ENCODE data around the gene NDUFA3. TPM values are rescaled to one million over a fixed set of nuclear protein-coding genes. Genes with fewer than 3 reads are reported as not detected.
"Not testable (repeated sequence)": the region's sequence is repeated elsewhere in the genome, so short reads cannot be mapped to it uniquely, and the experiment has no call there.

The NDUFA3 gene
- total RNA-seq, 5 donors from 2014 or later (not counting 1 experiment from before 2014, with no cell fraction given), result 77.4 to 137 (median 123) TPM

- Histone ChIP-seq H3K27ac (ENCODE audit: low read length) (peak overlapping the region; percentile 4), H3K4me1 (ENCODE audit: control insufficient read depth in 1 of 2, extremely low read depth in 1 of 2, insufficient read depth in 2 of 2, low read length in 2 of 2) (peaks cover 2 to 21% of the 10 kb centered on the region in 2 experiments), H3K36me3 (ENCODE audit: control insufficient read depth in 2 of 2, extremely low read depth in 1 of 2, insufficient read depth in 1 of 2, low read length in 1 of 2) (no peaks in the 10 kb centered on the region), H3K9me3 (no peaks in the 10 kb centered on the region), H3K4me3 (ENCODE audit: control insufficient read depth in 1 of 2, extremely low read depth in 1 of 2, low read length in 1 of 2) (no peak overlapping the region), H3K27me3 (replicated peaks in 1 of 2; ENCODE audit: control insufficient read depth in 2 of 2, extremely low read depth in 1 of 2, insufficient read depth in 2 of 2, low read length in 1 of 2) (peaks cover 3 to 28% of the 10 kb centered on the region in 2 experiments)
- H3K36me3 Mint-ChIP-seq, result no peaks in the 10 kb centered on the region
- H3K4me1 Mint-ChIP-seq, result peaks cover 14 to 18% (median 17%) of the 10 kb centered on the region in 3 donors
- WGBS (ENCODE audit: insufficient coverage), result 21% methylated on average over 13 of the region's 14 CpGs
- peak overlapping the region; percentile 73 to 79 for H3K27ac Mint-ChIP-seq
- H3K27me3 Mint-ChIP-seq, result peaks cover 10 to 15% of the 10 kb centered on the region in 2 donors
- peak overlapping the region; percentile 42 to 79 (median 71) for H3K4me3 Mint-ChIP-seq
- DNase-seq, result peak in 4 of 35 experiments; percentile 9 to 50 (median 15)
- no peaks in the 10 kb centered on the region for H3K9me3 Mint-ChIP-seq
- POLR2A ChIA-PET, result no interaction called here
- peak in 3 of 4 experiments; percentile 61 to 68 (median 62) for ATAC-seq (replicated peaks in 1 of 4)
- CTCF ChIA-PET, result interaction anchor here (0.6 to 1.0 kb wide), 4 partner anchors 38 to 226 kb away, joined by 3 to 4 read pairs (median 4); partner anchors contain the start of gene LILRB3 (in 1 of the 2)
Measured at GRCh38 chr19:54096617-54097106, 6.0 kb upstream of the NDUFA3 start.

- Mint-ChIP-seq H3K4me1 (peaks cover 27 to 32% (median 30%) of the 10 kb centered on the region in 3 donors), H3K27ac (no peak overlapping the region), H3K36me3 (peaks cover 4% of the 10 kb centered on the region), H3K9me3 (no peaks in the 10 kb centered on the region), H3K4me3 (no peak overlapping the region), H3K27me3 (peaks cover 2 to 7% of the 10 kb centered on the region in 2 donors)
- ChIA-PET CTCF (no interaction called here), POLR2A (no interaction called here)
- 84% methylated on average over 8 of the region's 12 CpGs for WGBS (ENCODE audit: insufficient coverage)
- Histone ChIP-seq H3K9me3 (no peaks in the 10 kb centered on the region), H3K27ac (ENCODE audit: low read length) (no peak overlapping the region), H3K4me3 (ENCODE audit: control insufficient read depth in 1 of 2, extremely low read depth in 1 of 2, low read length in 1 of 2) (no peak overlapping the region), H3K4me1 (ENCODE audit: control insufficient read depth in 1 of 2, extremely low read depth in 1 of 2, insufficient read depth in 2 of 2, low read length in 2 of 2) (peaks cover 6 to 39% of the 10 kb centered on the region in 2 experiments), H3K27me3 (replicated peaks in 1 of 2; ENCODE audit: control insufficient read depth in 2 of 2, extremely low read depth in 1 of 2, insufficient read depth in 2 of 2, low read length in 1 of 2) (peaks cover 3 to 23% of the 10 kb centered on the region in 2 experiments), H3K36me3 (ENCODE audit: control insufficient read depth in 2 of 2, extremely low read depth in 1 of 2, insufficient read depth in 1 of 2, low read length in 1 of 2) (no peaks in the 10 kb centered on the region)
- no peak for ATAC-seq (replicated peaks in 1 of 4)
- DNase-seq, result no peak
Measured at GRCh38 chr19:54099190-54099902, 3.3 kb upstream of the NDUFA3 start.

GRCh38 chr19:54099903-54100255 is 2.8 kb upstream of the NDUFA3 start:
- H3K27ac Mint-ChIP-seq; POLR2A ChIA-PET; H3K36me3 Mint-ChIP-seq; H3K27me3 Mint-ChIP-seq; H3K9me3 Mint-ChIP-seq; CTCF ChIA-PET; H3K27ac ChIP-seq (ENCODE audit: low read length); H3K9me3 ChIP-seq; ATAC-seq (replicated peaks in 1 of 4); H3K36me3 ChIP-seq (ENCODE audit: control insufficient read depth in 2 of 2, extremely low read depth in 1 of 2, insufficient read depth in 1 of 2, low read length in 1 of 2); DNase-seq; H3K4me3 Mint-ChIP-seq; H3K4me3 ChIP-seq (ENCODE audit: control insufficient read depth in 1 of 2, extremely low read depth in 1 of 2, low read length in 1 of 2): not testable (repeated sequence)
- Histone ChIP-seq H3K4me1 (ENCODE audit: control insufficient read depth in 1 of 2, extremely low read depth in 1 of 2, insufficient read depth in 2 of 2, low read length in 2 of 2) (peaks cover 6 to 39% of the 10 kb centered on the region in 2 experiments), H3K27me3 (replicated peaks in 1 of 2; ENCODE audit: control insufficient read depth in 2 of 2, extremely low read depth in 1 of 2, insufficient read depth in 2 of 2, low read length in 1 of 2) (peaks cover 1 to 18% of the 10 kb centered on the region in 2 experiments)
- peaks cover 25 to 32% (median 30%) of the 10 kb centered on the region in 3 donors for H3K4me1 Mint-ChIP-seq
- WGBS (ENCODE audit: insufficient coverage), result 88% methylated on average over 9 of the region's 9 CpGs

- ChIA-PET CTCF (no interaction called here), POLR2A (interaction anchor here in 1 of 2 donors (0.5 kb wide), 1 partner anchor 50 kb away, joined by 5 read pairs; no protein-coding TSS in a partner anchor)
- peak in 1 of 35 experiments; percentile 33 for DNase-seq
- peaks cover 7% of the 10 kb centered on the region for H3K36me3 Mint-ChIP-seq
- Histone ChIP-seq H3K9me3 (no peaks in the 10 kb centered on the region), H3K36me3 (ENCODE audit: control insufficient read depth in 2 of 2, extremely low read depth in 1 of 2, insufficient read depth in 1 of 2, low read length in 1 of 2) (peaks cover 0 to 1% of the 10 kb centered on the region in 2 donors), H3K4me1 (ENCODE audit: control insufficient read depth in 1 of 2, extremely low read depth in 1 of 2, insufficient read depth in 2 of 2, low read length in 2 of 2) (peaks cover 6 to 35% of the 10 kb centered on the region in 2 experiments), H3K4me3 (ENCODE audit: control insufficient read depth in 1 of 2, extremely low read depth in 1 of 2, low read length in 1 of 2) (no peak within 1 kb of the TSS), H3K27ac (ENCODE audit: low read length) (no peak within 1 kb of the TSS), H3K27me3 (replicated peaks in 1 of 2; ENCODE audit: control insufficient read depth in 2 of 2, extremely low read depth in 1 of 2, insufficient read depth in 2 of 2, low read length in 1 of 2) (peaks cover 0 to 11% of the 10 kb centered on the region in 2 experiments)
- H3K4me3 Mint-ChIP-seq, result peak within 1 kb of the TSS in 2 of 3 donors; percentile 22 to 44
- no peaks in the 10 kb centered on the region for H3K9me3 Mint-ChIP-seq
- H3K4me1 Mint-ChIP-seq, result peaks cover 24 to 36% (median 33%) of the 10 kb centered on the region in 3 donors
- H3K27me3 Mint-ChIP-seq, result peaks cover 0 to 3% of the 10 kb centered on the region in 2 donors
- H3K27ac Mint-ChIP-seq, result peak within 1 kb of the TSS; percentile 29 to 41
- ATAC-seq (replicated peaks in 1 of 4), result no peak
- 67% methylated on average over 1 of the region's 5 CpGs for WGBS (ENCODE audit: insufficient coverage)
Measured at GRCh38 chr19:54100561-54100960, 2.1 kb upstream of the NDUFA3 start, which contains the start of gene OSCAR. Gene OSCAR (minus strand): TSS chr19:54100803. CDS start chr19:54100792, 11 bp downstream.

- H3K27me3 Mint-ChIP-seq, result no peaks in the 10 kb centered on the region
- H3K36me3 ChIP-seq (ENCODE audit: control insufficient read depth in 2 of 2, extremely low read depth in 1 of 2, insufficient read depth in 1 of 2, low read length in 1 of 2), result peaks cover 6 to 36% of the 10 kb centered on the region in 2 donors
- no peak overlapping the region for H3K27ac Mint-ChIP-seq
- H3K9me3 ChIP-seq, result no peaks in the 10 kb centered on the region
- H3K4me1 Mint-ChIP-seq, result peaks cover 23 to 35% (median 34%) of the 10 kb centered on the region in 3 donors
- DNase-seq (no peak), ATAC-seq (replicated peaks in 1 of 4) (no peak)
- WGBS (ENCODE audit: insufficient coverage), result 95% methylated on average over 7 of the region's 11 CpGs
- H3K9me3 Mint-ChIP-seq, result no peaks in the 10 kb centered on the region
- ChIA-PET CTCF (no interaction called here), POLR2A (interaction anchor here in 1 of 2 donors (0.7 kb wide), 1 partner anchor 89 kb away, joined by 11 read pairs; no protein-coding TSS in a partner anchor)
- peak overlapping the region in 2 of 3 donors; percentile 17 to 99 for H3K4me3 Mint-ChIP-seq
- H3K27ac ChIP-seq (ENCODE audit: low read length), result no peak overlapping the region
- no peaks in the 10 kb centered on the region for H3K27me3 ChIP-seq (replicated peaks in 1 of 2; ENCODE audit: control insufficient read depth in 2 of 2, extremely low read depth in 1 of 2, insufficient read depth in 2 of 2, low read length in 1 of 2)
- H3K36me3 Mint-ChIP-seq, result peaks cover 17% of the 10 kb centered on the region
- H3K4me1 ChIP-seq (ENCODE audit: control insufficient read depth in 1 of 2, extremely low read depth in 1 of 2, insufficient read depth in 2 of 2, low read length in 2 of 2), result peaks cover 4 to 23% of the 10 kb centered on the region in 2 experiments
- no peak overlapping the region for H3K4me3 ChIP-seq (ENCODE audit: control insufficient read depth in 1 of 2, extremely low read depth in 1 of 2, low read length in 1 of 2)
Measured at GRCh38 chr19:54104998-54105715, 2.5 kb downstream of the NDUFA3 start.

- POLR2A ChIA-PET, result interaction anchor here in 1 of 2 donors (0.7 kb wide), 1 partner anchor 88 kb away, joined by 11 read pairs; no protein-coding TSS in a partner anchor
- Mint-ChIP-seq H3K9me3 (no peaks in the 10 kb centered on the region), H3K4me3 (peak overlapping the region in 1 of 3 donors; percentile 18), H3K27ac (no peak overlapping the region), H3K36me3 (peaks cover 21% of the 10 kb centered on the region), H3K27me3 (no peaks in the 10 kb centered on the region), H3K4me1 (peaks cover 25 to 37% (median 35%) of the 10 kb centered on the region in 3 donors)
- Histone ChIP-seq H3K27me3 (replicated peaks in 1 of 2; ENCODE audit: control insufficient read depth in 2 of 2, extremely low read depth in 1 of 2, insufficient read depth in 2 of 2, low read length in 1 of 2) (no peaks in the 10 kb centered on the region), H3K4me3 (ENCODE audit: control insufficient read depth in 1 of 2, extremely low read depth in 1 of 2, low read length in 1 of 2) (no peak overlapping the region), H3K4me1 (ENCODE audit: control insufficient read depth in 1 of 2, extremely low read depth in 1 of 2, insufficient read depth in 2 of 2, low read length in 2 of 2) (peaks cover 4 to 23% of the 10 kb centered on the region in 2 experiments), H3K27ac (ENCODE audit: low read length) (no peak overlapping the region), H3K36me3 (ENCODE audit: control insufficient read depth in 2 of 2, extremely low read depth in 1 of 2, insufficient read depth in 1 of 2, low read length in 1 of 2) (peaks cover 6 to 40% of the 10 kb centered on the region in 2 donors), H3K9me3 (no peaks in the 10 kb centered on the region)
- CTCF ChIA-PET, result no interaction called here
- WGBS (ENCODE audit: insufficient coverage), result 98% methylated on average over 7 of the region's 10 CpGs
- DNase-seq (no peak), ATAC-seq (replicated peaks in 1 of 4) (no peak)
Measured at GRCh38 chr19:54105796-54106195, 3.1 kb downstream of the NDUFA3 start.

Measured in T-cell (primary cell).